Measurements from ENCODE around the gene CRMP1.

CRMP1 gene

GRCh38 chr4:5912614-5913019 lies 19.7 kb upstream of the CRMP1 start:
- no peak for TF ChIP-seq CTCF (IDR thresholded peaks at IDR 0.05; ENCODE audit: low read depth, low read length)
- TF ChIP-seq MYC (IDR thresholded peaks at IDR 0.05; ENCODE audit: low read depth, low read length), result no peak
- TF ChIP-seq MAX (IDR thresholded peaks at IDR 0.05; ENCODE audit: low read depth, low read length), result no peak
- TF ChIP-seq POLR2A (IDR thresholded peaks at IDR 0.05; ENCODE audit: extremely low read depth, insufficient read length), result no peak
- no peak for DNase-seq (ENCODE audit: low read depth)
- H3K4me3 ChIP-seq (ENCODE audit: low read depth, low read length), result no peak overlapping the region

GRCh38 chr4:5908876-5909427 lies 16.1 kb upstream of the CRMP1 start:
- H3K4me3 ChIP-seq (ENCODE audit: low read depth, low read length), result no peak overlapping the region
- no peak for TF ChIP-seq MYC (IDR thresholded peaks at IDR 0.05; ENCODE audit: low read depth, low read length)
- DNase-seq (ENCODE audit: low read depth), result no peak

- no peak for TF ChIP-seq MAX (IDR thresholded peaks at IDR 0.05; ENCODE audit: low read depth, low read length)
- TF ChIP-seq CTCF (IDR thresholded peaks at IDR 0.05; ENCODE audit: low read depth, low read length), result no peak
- TF ChIP-seq POLR2A (IDR thresholded peaks at IDR 0.05; ENCODE audit: extremely low read depth, insufficient read length), result no peak
- no peak for TF ChIP-seq MYC (IDR thresholded peaks at IDR 0.05; ENCODE audit: low read depth, low read length)
- no peak for DNase-seq (ENCODE audit: low read depth)
- no peak overlapping the region for H3K4me3 ChIP-seq (ENCODE audit: low read depth, low read length)
These were observed 13.3 kb upstream of the CRMP1 start for GRCh38 chr4:5906191-5906590.

GRCh38 chr4:5905714-5906113 lies 12.8 kb upstream of the CRMP1 start:
- TF ChIP-seq POLR2A (IDR thresholded peaks at IDR 0.05; ENCODE audit: extremely low read depth, insufficient read length) (no peak), CTCF (IDR thresholded peaks at IDR 0.05; ENCODE audit: low read depth, low read length) (no peak)
- DNase-seq (ENCODE audit: low read depth), result no peak
- H3K4me3 ChIP-seq (ENCODE audit: low read depth, low read length), result no peak overlapping the region

GRCh38 chr4:5900844-5901243 lies 8.0 kb upstream of the CRMP1 start:
- no peak for DNase-seq (ENCODE audit: low read depth)
- TF ChIP-seq POLR2A (IDR thresholded peaks at IDR 0.05; ENCODE audit: extremely low read depth, insufficient read length) (no peak), MYC (IDR thresholded peaks at IDR 0.05; ENCODE audit: low read depth, low read length) (no peak), MAX (IDR thresholded peaks at IDR 0.05; ENCODE audit: low read depth, low read length) (no peak), CTCF (IDR thresholded peaks at IDR 0.05; ENCODE audit: low read depth, low read length) (no peak)
- no peak overlapping the region for H3K4me3 ChIP-seq (ENCODE audit: low read depth, low read length)

GRCh38 chr4:5899881-5900280 lies 7.0 kb upstream of the CRMP1 start:
- no peak overlapping the region for H3K4me3 ChIP-seq (ENCODE audit: low read depth, low read length)
- no peak for DNase-seq (ENCODE audit: low read depth)
- TF ChIP-seq CTCF (IDR thresholded peaks at IDR 0.05; ENCODE audit: low read depth, low read length), result no peak
- no peak for TF ChIP-seq POLR2A (IDR thresholded peaks at IDR 0.05; ENCODE audit: extremely low read depth, insufficient read length)
- TF ChIP-seq MYC (IDR thresholded peaks at IDR 0.05; ENCODE audit: low read depth, low read length), result no peak
- no peak for TF ChIP-seq MAX (IDR thresholded peaks at IDR 0.05; ENCODE audit: low read depth, low read length)
